PC-9 (cell line): Measurements from ENCODE around the gene PIWIL4. TPM values are rescaled to one million over a fixed set of nuclear protein-coding genes. Genes with fewer than 3 reads are reported as not detected.
"Not testable (repeated sequence)": the region's sequence is repeated elsewhere in the genome, so short reads cannot be mapped to it uniquely, and the experiment has no call there.

Experiments
- BruUV-seq: library from RNA; stranded (reverse); fragments of 400-500 nt; replicated peaks from 2 replicates; lab custom pipeline; 2021; lab: Mats Ljungman, UMichigan
- CTCF ChIA-PET: fragments of 300-600 bp; sonication (Branson Sonifier 250); formaldehyde crosslinking; loops from one replicate; lab custom pipeline; 2022; ENCODE audit warnings: antibody characterized with exemption; lab: Charles Lee
- POLR2A ChIA-PET: fragments of 300-600 bp; sonication (Branson Sonifier 250); formaldehyde crosslinking; loops from one replicate; lab custom pipeline; 2022; ENCODE audit warnings: antibody characterized with exemption; ENCODE audit not compliant: unreplicated experiment; lab: Charles Lee
- DNase-seq, 2 experiments: peaks; one replicate each; pipeline versions ENCODE4 v3.0.0 to v3.0.0-alpha.2; 2015 to 2022; ENCODE audit warnings: mixed read lengths in 1 of 2
- H2AFZ ChIP-seq: fragments of 200-600 bp; sonication (generic); 2 replicates; pipeline ENCODE4 v1.8.1; 2017; ENCODE audit warnings: antibody characterized with exemption
- H3F3A ChIP-seq: fragments of 200-600 bp; sonication (generic); 2 replicates; pipeline ENCODE4 v1.8.1; 2017; ENCODE audit warnings: antibody characterized with exemption, mild to moderate bottlenecking, low read depth; ENCODE audit not compliant: insufficient read depth
- H3K27ac ChIP-seq: fragments of 200-600 bp; sonication (generic); 2 replicates; pipeline ENCODE4 v1.6.1; 2016; ENCODE audit warnings: mixed run types
- H3K27me3 ChIP-seq: fragments of 200-600 bp; sonication (generic); 2 replicates; pipeline ENCODE4 v1.6.1; 2016; ENCODE audit warnings: low read depth, mixed run types; ENCODE audit not compliant: insufficient read depth
- H3K36me3 ChIP-seq: fragments of 200-600 bp; sonication (generic); 2 replicates; pipeline ENCODE4 v1.6.1; 2016; ENCODE audit warnings: low read depth, mixed run types
- H3K4me1 ChIP-seq: fragments of 200-600 bp; sonication (generic); replicated peaks from 2 replicates; pipeline ENCODE4 v1.6.1; 2016; ENCODE audit warnings: mixed run types; ENCODE audit not compliant: insufficient read depth
- H3K4me2 ChIP-seq: fragments of 200-600 bp; sonication (generic); 2 replicates; pipeline ENCODE4 v1.6.1; 2017; ENCODE audit warnings: mixed run types
- H3K4me3 ChIP-seq: fragments of 200-600 bp; sonication (generic); 2 replicates; pipeline ENCODE4 v1.6.1; 2016; ENCODE audit warnings: mixed run types
- H3K79me2 ChIP-seq: fragments of 200-600 bp; sonication (generic); 2 replicates; pipeline ENCODE4 v1.6.1; 2017; ENCODE audit warnings: low read depth, mixed run types
- H3K9me2 ChIP-seq: fragments of 200-600 bp; sonication (generic); 2 replicates; pipeline ENCODE4 v1.8.1; 2017; ENCODE audit warnings: mild to moderate bottlenecking; ENCODE audit not compliant: insufficient read depth
- H3K9me3 ChIP-seq: fragments of 200-600 bp; sonication (generic); 2 replicates; pipeline ENCODE4 v1.8.1; 2016; ENCODE audit warnings: low read depth; ENCODE audit not compliant: insufficient read depth
- H4K20me1 ChIP-seq: fragments of 200-600 bp; sonication (generic); 2 replicates; pipeline ENCODE4 v1.8.1; 2017; ENCODE audit not compliant: insufficient read depth
- EZH2 ChIP-seq: fragments of 200-600 bp; sonication (generic); IDR thresholded peaks from 2 replicates; pipeline ENCODE4 v1.8.0; 2017; ENCODE audit warnings: antibody characterized with exemption, low read depth
- intact Hi-C: fragments of 100-400 bp; cut with micrococcal nuclease; formaldehyde crosslinking; loops from one replicate; pipeline ENCODE4 v1.10.0; 2022; ENCODE audit not compliant: unreplicated experiment
- total RNA-seq: library from RNA; stranded (reverse); gene quantifications from 2 replicates; pipeline ENCODE4 v1.2.3, GENCODE V29; 2021
- TF ChIP-seq, protein P1 (sequence below): fragments of 200-600 bp; sonication (generic); conservative IDR thresholded peaks from 2 replicates; pipeline ENCODE4 v1.6.1; 2017; ENCODE audit warnings: mixed run types, antibody characterized with exemption, mild to moderate bottlenecking, moderate library complexity

PIWIL4 gene
- total RNA-seq, 1 experiment from 2014 or later: 0.26 TPM

DNA sequence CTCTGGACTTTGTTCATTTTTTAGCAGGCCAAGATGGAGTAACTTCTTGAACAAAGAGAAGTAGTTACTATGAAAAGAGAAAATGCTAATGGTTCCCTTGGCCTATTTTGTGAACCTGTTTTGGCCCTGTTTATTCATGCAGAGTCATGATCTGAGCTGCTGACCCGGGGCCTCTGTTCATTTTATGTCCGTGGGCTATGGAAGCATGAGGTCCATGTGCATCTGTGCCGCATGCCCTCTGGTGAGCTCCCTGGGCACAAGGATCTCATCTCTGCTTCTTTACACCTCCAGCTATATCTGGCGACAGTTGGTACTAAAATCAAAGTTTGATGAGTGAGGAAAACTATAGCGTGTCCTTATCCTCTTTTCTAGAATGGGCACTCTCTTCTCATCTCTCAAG lies 1.0 kb downstream of the PIWIL4 start:
- BruUV-seq: no TSS peak
- Histone ChIP-seq H3K27me3 (no peaks in the 10 kb centered on the region), H3K36me3 (no peaks in the 10 kb centered on the region), H3K4me1 (0 out of 2 replicates have a peak, but pooled peaks cover 3% of the 10 kb centered on the region), H3K9me2 (no peaks in the 10 kb centered on the region), H3K27ac (no peak overlapping the region), H3K9me3 (no peaks in the 10 kb centered on the region), H3K4me2 (no peak overlapping the region), H3K4me3 (no peak overlapping the region), H2AFZ (no peak overlapping the region), H3F3A (no peaks in the 10 kb centered on the region), H4K20me1 (no peaks in the 10 kb centered on the region), H3K79me2 (no peaks in the 10 kb centered on the region)
- DNase-seq: no peak
- intact Hi-C loops: no loop called here
- ChIA-PET CTCF (no interaction called here), POLR2A (no interaction called here)
- TF ChIP-seq EZH2: no peak
- TF ChIP-seq, protein P1, sequence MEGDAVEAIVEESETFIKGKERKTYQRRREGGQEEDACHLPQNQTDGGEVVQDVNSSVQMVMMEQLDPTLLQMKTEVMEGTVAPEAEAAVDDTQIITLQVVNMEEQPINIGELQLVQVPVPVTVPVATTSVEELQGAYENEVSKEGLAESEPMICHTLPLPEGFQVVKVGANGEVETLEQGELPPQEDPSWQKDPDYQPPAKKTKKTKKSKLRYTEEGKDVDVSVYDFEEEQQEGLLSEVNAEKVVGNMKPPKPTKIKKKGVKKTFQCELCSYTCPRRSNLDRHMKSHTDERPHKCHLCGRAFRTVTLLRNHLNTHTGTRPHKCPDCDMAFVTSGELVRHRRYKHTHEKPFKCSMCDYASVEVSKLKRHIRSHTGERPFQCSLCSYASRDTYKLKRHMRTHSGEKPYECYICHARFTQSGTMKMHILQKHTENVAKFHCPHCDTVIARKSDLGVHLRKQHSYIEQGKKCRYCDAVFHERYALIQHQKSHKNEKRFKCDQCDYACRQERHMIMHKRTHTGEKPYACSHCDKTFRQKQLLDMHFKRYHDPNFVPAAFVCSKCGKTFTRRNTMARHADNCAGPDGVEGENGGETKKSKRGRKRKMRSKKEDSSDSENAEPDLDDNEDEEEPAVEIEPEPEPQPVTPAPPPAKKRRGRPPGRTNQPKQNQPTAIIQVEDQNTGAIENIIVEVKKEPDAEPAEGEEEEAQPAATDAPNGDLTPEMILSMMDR: no peak

- Histone ChIP-seq H3F3A (no peaks in the 10 kb centered on the region), H3K79me2 (no peaks in the 10 kb centered on the region), H3K4me2 (no peak overlapping the region), H3K36me3 (no peaks in the 10 kb centered on the region), H3K27me3 (no peaks in the 10 kb centered on the region), H3K27ac (no peak overlapping the region), H3K4me3 (no peak overlapping the region), H4K20me1 (no peaks in the 10 kb centered on the region), H3K9me2 (no peaks in the 10 kb centered on the region), H3K9me3 (no peaks in the 10 kb centered on the region), H3K4me1 (no peaks in the 10 kb centered on the region), H2AFZ (no peak overlapping the region)
- ChIA-PET CTCF (no interaction called here), POLR2A (no interaction called here)
- no peak for TF ChIP-seq EZH2
- TF ChIP-seq, protein P1: no peak
- no TSS peak for BruUV-seq
- no peak for DNase-seq
- intact Hi-C loops: no loop called here
Observed at GRCh38 chr11:94568717-94569116, 1.5 kb downstream of the PIWIL4 start.

GRCh38 chr11:94572975-94573374 lies 5.8 kb downstream of the PIWIL4 start:
- H3K4me3 ChIP-seq, DNase-seq, H3K27me3 ChIP-seq, H3F3A ChIP-seq, H3K4me1 ChIP-seq, BruUV-seq, H3K9me3 ChIP-seq, H3K27ac ChIP-seq, POLR2A ChIA-PET, CTCF ChIA-PET, H2AFZ ChIP-seq, H3K36me3 ChIP-seq, intact Hi-C loops, H3K79me2 ChIP-seq, H4K20me1 ChIP-seq, H3K4me2 ChIP-seq, H3K9me2 ChIP-seq: not testable (repeated sequence)

DNA sequence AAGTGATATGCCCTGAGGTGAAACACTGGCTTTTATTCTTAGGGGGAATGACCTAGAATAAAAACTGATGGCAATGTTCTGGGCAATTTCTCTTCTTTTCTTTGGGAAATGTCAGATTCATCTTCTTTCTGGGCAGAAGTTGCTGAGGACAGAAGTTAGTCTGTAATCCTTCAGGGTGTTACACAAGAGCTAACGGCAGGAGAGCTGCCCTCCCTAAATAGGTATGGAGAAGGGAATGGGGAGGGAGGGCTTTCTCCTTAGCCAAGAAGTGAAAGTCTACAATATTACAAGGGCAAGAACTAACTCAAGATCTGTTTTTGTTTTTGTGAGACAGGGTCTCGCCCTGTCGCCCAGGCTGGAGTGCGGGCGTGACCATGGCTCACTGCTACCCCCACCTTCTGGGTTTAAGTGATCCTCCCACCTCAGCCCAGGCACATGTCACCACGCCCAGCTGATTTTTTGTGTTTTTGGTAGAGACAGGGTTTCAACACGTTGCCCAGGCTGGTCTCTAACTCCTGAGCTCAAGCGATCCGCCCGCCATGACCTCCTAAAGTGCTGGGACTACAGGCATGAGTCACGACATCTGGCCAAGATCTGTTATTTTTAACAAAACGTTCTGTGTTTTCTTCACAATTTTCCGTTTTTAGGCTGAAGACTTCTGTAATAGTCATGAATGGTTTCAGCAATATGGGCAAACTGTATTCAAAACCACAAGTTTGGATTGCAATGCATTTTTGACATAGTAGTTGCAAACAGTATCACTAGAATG lies 7.2 kb downstream of the PIWIL4 start:
- POLR2A ChIA-PET: no interaction called here
- Histone ChIP-seq H3K4me2 (no peak overlapping the region), H3K9me2 (peaks cover 6% of the 10 kb centered on the region; the same call in 1 of the 2 replicates), H3K36me3 (no peaks in the 10 kb centered on the region), H3K4me3 (no peak overlapping the region), H3K9me3 (no peaks in the 10 kb centered on the region), H3K27me3 (no peaks in the 10 kb centered on the region), H4K20me1 (no peaks in the 10 kb centered on the region), H3K4me1 (no peaks in the 10 kb centered on the region), H3K27ac (no peak overlapping the region), H2AFZ (no peak overlapping the region), H3K79me2 (no peaks in the 10 kb centered on the region), H3F3A (no peaks in the 10 kb centered on the region)
- TF ChIP-seq, protein P1: no peak
- BruUV-seq: no TSS peak
- intact Hi-C loops: no loop called here
- DNase-seq: no peak
- CTCF ChIA-PET: no interaction called here
